B cell (primary cell): ENCODE data around the gene EDDM3A. TPM values are rescaled to one million over a fixed set of nuclear protein-coding genes. Genes with fewer than 3 reads are reported as not detected.

Experiments
- ATAC-seq: fragments of 200-7000 bp; cut with Tn5 transposase; one replicate; pipeline ENCODE4 v1.10.0; 2021; ENCODE audit warnings: low read depth, mild to moderate bottlenecking, moderate number of reproducible peaks, moderate library complexity
- CTCF ChIA-PET: fragments of 350-600 bp; sonication (Branson Sonifier 250); formaldehyde crosslinking; loops from one replicate; lab custom pipeline; 2021; ENCODE audit warnings: antibody characterized with exemption, inconsistent platforms; lab: Charles Lee
- POLR2A ChIA-PET: fragments of 350-600 bp; sonication (Branson Sonifier 250); formaldehyde crosslinking; loops from one replicate; lab custom pipeline; 2021; ENCODE audit warnings: antibody characterized with exemption; lab: Charles Lee
- DNase-seq: peaks from one replicate; pipeline ENCODE4 v3.0.0; 2013
- H2AFZ ChIP-seq: 2 replicates; pipeline ENCODE4 v1.6.1; 2012; ENCODE audit warnings: mild to moderate bottlenecking, low read depth, low read length; ENCODE audit not compliant: insufficient read depth, poor library complexity, severe bottlenecking
- H3K27ac ChIP-seq, 2 donors: 1 replicate in 1 of 2; 2 replicates in 1 of 2; pipeline ENCODE4 v1.5.1; 2012 to 2013; ENCODE audit warnings: low read length in 2 of 2, mild to moderate bottlenecking in 2 of 2, moderate library complexity in 1 of 2
- H3K27me3 ChIP-seq, 4 experiments: fragments of 200-600 bp in 1 of 4; sonication (generic) in 1 of 4; replicated peaks in 1 of 4; 1 replicate in 2 of 4; 2 replicates in 2 of 4; pipeline versions ENCODE4 v1.6.1 to v1.7.0; 2013 to 2016; ENCODE audit warnings: low read length in 3 of 4, mild to moderate bottlenecking in 2 of 4, mixed read lengths in 1 of 4, moderate library complexity in 1 of 4; ENCODE audit not compliant: insufficient read depth in 4 of 4, control insufficient read depth in 3 of 4; ENCODE audit errors: control extremely low read depth in 1 of 4
- H3K36me3 ChIP-seq, 2 experiments: replicated peaks in 1 of 2; 1 replicate in 1 of 2; 2 replicates in 1 of 2; pipeline versions ENCODE4 v1.6.1 to v1.7.1; 2013; ENCODE audit warnings: low read length in 1 of 2; ENCODE audit not compliant: insufficient read depth in 2 of 2, control insufficient read depth in 1 of 2; ENCODE audit errors: control extremely low read depth in 1 of 2, extremely low read depth in 1 of 2
- H3K4me1 ChIP-seq, 2 donors: fragments of 200-600 bp in 1 of 2; sonication (generic) in 1 of 2; 1 replicate in 1 of 2; 2 replicates in 1 of 2; pipeline versions ENCODE4 v1.5.1 to v1.6.1; 2013 to 2017; ENCODE audit warnings: low read length in 2 of 2; ENCODE audit not compliant: control insufficient read depth in 2 of 2, insufficient read depth in 2 of 2
- H3K4me2 ChIP-seq: replicated peaks from 2 replicates; pipeline ENCODE3; 2012; ENCODE audit warnings: mild to moderate bottlenecking, low read depth, low read length; ENCODE audit not compliant: poor library complexity, severe bottlenecking
- H3K4me3 ChIP-seq, 5 experiments: fragments of 200-600 bp in 1 of 5; sonication (generic) in 1 of 5; 1 replicate in 3 of 5; 2 replicates in 2 of 5; pipeline versions ENCODE4 v1.5.1 to v1.7.0; 2011 to 2016; ENCODE audit warnings: low read length in 4 of 5, mild to moderate bottlenecking in 4 of 5, low read depth in 2 of 5, control low read depth in 1 of 5, moderate library complexity in 1 of 5; ENCODE audit not compliant: insufficient read depth in 1 of 5; ENCODE audit errors: control extremely low read depth in 1 of 5, extremely low read depth in 1 of 5
- H3K79me2 ChIP-seq: fragments of 200-600 bp; sonication (generic); one replicate; pipeline ENCODE4 v1.6.0; 2016; ENCODE audit warnings: low read length; ENCODE audit not compliant: control insufficient read depth, insufficient read depth
- H3K9ac ChIP-seq: fragments of 200-600 bp; sonication (generic); 2 replicates; pipeline ENCODE4 v1.6.1; 2017; ENCODE audit warnings: mild to moderate bottlenecking, low read length, moderate library complexity
- H3K9me3 ChIP-seq, 3 donors: one replicate each; pipeline versions ENCODE4 v1.6.1 to v1.7.1; 2013; ENCODE audit warnings: low read length in 2 of 3; ENCODE audit not compliant: control insufficient read depth in 2 of 3, insufficient read depth in 1 of 3; ENCODE audit errors: control extremely low read depth in 1 of 3
- H4K20me1 ChIP-seq: 2 replicates; pipeline ENCODE4 v1.6.0; 2012; ENCODE audit warnings: mild to moderate bottlenecking, low read length; ENCODE audit not compliant: insufficient read depth, control insufficient read depth, poor library complexity, severe bottlenecking
- H3K27ac Mint-ChIP-seq: one replicate; pipeline ENCODE4 v1.8.0; 2021; ENCODE audit warnings: mixed read lengths
- H3K27me3 Mint-ChIP-seq: one replicate; pipeline ENCODE4 v1.8.0; 2021; ENCODE audit warnings: mixed read lengths
- H3K4me1 Mint-ChIP-seq: one replicate; pipeline ENCODE4 v1.8.0; 2021; ENCODE audit warnings: mixed read lengths
- H3K4me3 Mint-ChIP-seq: one replicate; pipeline ENCODE4 v1.8.0; 2021; ENCODE audit warnings: mixed read lengths
- H3K9me3 Mint-ChIP-seq: one replicate; pipeline ENCODE4 v1.8.0; 2022; ENCODE audit warnings: mixed read lengths; ENCODE audit not compliant: insufficient read depth
- CTCF ChIP-seq: fragments of 200-600 bp; IDR thresholded peaks from one replicate; pipeline ENCODE4 v1.8.0; 2022; ENCODE audit warnings: antibody characterized with exemption, mild to moderate bottlenecking
- EZH2 ChIP-seq: IDR thresholded peaks from 2 replicates; pipeline ENCODE4 v1.6.1; 2012; ENCODE audit warnings: borderline replicate concordance, low read depth, mild to moderate bottlenecking, moderate library complexity, low read length; ENCODE audit not compliant: insufficient read depth, poor library complexity, severe bottlenecking
- WGBS: methylation state at CpG from one replicate; pipeline ENCODE4 v1.1.5; 2013; ENCODE audit warnings: missing lambda C conversion rate; ENCODE audit not compliant: insufficient coverage; 5-methylcytosine and 5-hydroxymethylcytosine counted together
- intact Hi-C: fragments of 100-400 bp; cut with micrococcal nuclease; formaldehyde crosslinking; loops from one replicate; pipeline ENCODE4 v1.10.0; 2022
- polyA plus RNA-seq: library from polyadenylated mRNA; depleted of rRNA; stranded (reverse); fragments of >200 nt; gene quantifications from 2 replicates; pipeline ENCODE4 v1.2.3, GENCODE V29; 2012
- total RNA-seq, 2 donors: library from RNA; stranded (reverse); fragments of 120-200 nt in 1 of 2; gene quantifications; 1 replicate in 1 of 2; 2 replicates in 1 of 2; pipeline versions ENCODE4 v1.2.3 to v1.2.4, GENCODE V29; 2013 to 2022

Gene EDDM3A
- total and polyA plus RNA-seq, 2 donors (not counting 1 experiment from before 2014, with no cell fraction given): not detected

GRCh38 chr14:20774258-20774824 is 28.7 kb downstream of the EDDM3A start:
- no peaks in the 10 kb centered on the region for H3K4me1 Mint-ChIP-seq
- CTCF ChIA-PET: no interaction called here
- H3K27me3 Mint-ChIP-seq: peaks cover 5% of the 10 kb centered on the region
- POLR2A ChIA-PET: no interaction called here
- no peaks in the 10 kb centered on the region for H3K9me3 Mint-ChIP-seq
- intact Hi-C loops: no loop called here
- Histone ChIP-seq H3K4me3 (no peak overlapping the region), H3K4me2 (no peak overlapping the region), H3K36me3 (no peaks in the 10 kb centered on the region), H3K9me3 (peaks cover 0 to 3% (median 1%) of the 10 kb centered on the region in 3 donors), H3K79me2 (no peaks in the 10 kb centered on the region), H3K9ac (no peak overlapping the region), H4K20me1 (no peaks in the 10 kb centered on the region), H3K27me3 (no peaks in the 10 kb centered on the region), H2AFZ (no peak overlapping the region), H3K27ac (no peak overlapping the region), H3K4me1 (no peaks in the 10 kb centered on the region)
- DNase-seq (no peak), ATAC-seq (no peak)
- H3K4me3 Mint-ChIP-seq: no peak overlapping the region
- no peak for TF ChIP-seq CTCF
- no peak for TF ChIP-seq EZH2
- no peak overlapping the region for H3K27ac Mint-ChIP-seq
- WGBS: 83% methylated on average over 3 of the region's 5 CpGs

- peaks cover 3% of the 10 kb centered on the region for H3K79me2 ChIP-seq
- peaks cover 3 to 4% of the 10 kb centered on the region in 2 donors for H3K4me1 ChIP-seq
- no peak overlapping the region for H3K4me3 ChIP-seq
- TF ChIP-seq CTCF: no peak
- no peak for TF ChIP-seq EZH2
- H4K20me1 ChIP-seq: no peaks in the 10 kb centered on the region
- peaks cover 3% of the 10 kb centered on the region for H3K4me1 Mint-ChIP-seq
- ATAC-seq (no peak), DNase-seq (no peak)
- no peak overlapping the region for H3K4me3 Mint-ChIP-seq
- intact Hi-C loops: no loop called here
- no peak overlapping the region for H3K27ac Mint-ChIP-seq
- CTCF ChIA-PET: no interaction called here
- no peaks in the 10 kb centered on the region for H3K9me3 Mint-ChIP-seq
- WGBS: 100% methylated on average over 2 of the region's 6 CpGs
- H3K27me3 ChIP-seq: no peaks in the 10 kb centered on the region
- no peak overlapping the region for H3K27ac ChIP-seq
- no peak overlapping the region for H2AFZ ChIP-seq
- POLR2A ChIA-PET: interaction anchor here (0.8 kb wide), 1 partner anchor 25 kb away, joined by 3 read pairs; no protein-coding TSS in a partner anchor
- peaks cover 1 to 5% (median 3%) of the 10 kb centered on the region in 3 donors for H3K9me3 ChIP-seq
- H3K9ac ChIP-seq: no peak overlapping the region
- no peak overlapping the region for H3K4me2 ChIP-seq
- H3K27me3 Mint-ChIP-seq: peaks cover 5% of the 10 kb centered on the region
- no peaks in the 10 kb centered on the region for H3K36me3 ChIP-seq
These were observed 29.4 kb downstream of the EDDM3A start for GRCh38 chr14:20775043-20775442.
